OCI-LY3 (cell line): ENCODE results near the gene ATN1.

Experiments
- H2AFZ ChIP-seq: fragments of 200-600, 300-600 bp; shearing (Covaris generic); 2 replicates; pipeline ENCODE4 v1.6.0; 2014; ENCODE audit warnings: antibody characterized with exemption, low read depth, low read length
- H3K27ac ChIP-seq: fragments of 200-600, 300-600 bp; sonication (generic); 2 replicates; pipeline ENCODE4 v1.5.1; 2014; ENCODE audit warnings: mild to moderate bottlenecking, low read length, moderate library complexity, mixed read lengths
- H3K27me3 ChIP-seq: fragments of 200-600, 300-600 bp; sonication (generic); 2 replicates; pipeline ENCODE4 v1.6.1; 2014; ENCODE audit warnings: low read depth, low read length, mixed read lengths
- H3K36me3 ChIP-seq: fragments of 200-600, 300-600 bp; sonication (generic); replicated peaks from 2 replicates; pipeline ENCODE3; 2014; ENCODE audit warnings: low read depth, low read length, mixed read lengths
- H3K4me1 ChIP-seq: fragments of 300-600, 200-600 bp; sonication (generic); 2 replicates; pipeline ENCODE4 v1.6.1; 2014; ENCODE audit warnings: low read length, mixed read lengths
- H3K4me2 ChIP-seq: fragments of 200-600, 300-600 bp; sonication (generic); 2 replicates; pipeline ENCODE4 v1.6.1; 2014; ENCODE audit warnings: low read length, mixed read lengths
- H3K4me3 ChIP-seq: fragments of 300-600, 200-600 bp; sonication (generic); 2 replicates; pipeline ENCODE4 v1.5.1; 2014; ENCODE audit warnings: antibody characterized with exemption, mild to moderate bottlenecking, low read length, moderate library complexity
- H3K79me2 ChIP-seq: fragments of 300-600, 200-600 bp; shearing (Covaris generic); 2 replicates; pipeline ENCODE4 v1.6.1; 2014; ENCODE audit warnings: mild to moderate bottlenecking, low read length, mixed read lengths
- H3K9ac ChIP-seq: fragments of 300-600, 200-600 bp; shearing (Covaris generic); 2 replicates; pipeline ENCODE4 v1.6.0; 2014; ENCODE audit warnings: mild to moderate bottlenecking, low read length, moderate library complexity
- H3K9me3 ChIP-seq: fragments of 200-600, 300-600 bp; shearing (Covaris generic); 2 replicates; pipeline ENCODE4 v1.6.1; 2014; ENCODE audit warnings: low read length, mixed read lengths; ENCODE audit not compliant: insufficient read depth
- H4K20me1 ChIP-seq: fragments of 200-600, 300-600 bp; sonication (generic); 2 replicates; pipeline ENCODE4 v1.6.1; 2016; ENCODE audit warnings: low read length, mixed read lengths; ENCODE audit not compliant: insufficient read depth
- EZH2phosphoT487 ChIP-seq: fragments of 200-600 bp; shearing (Covaris generic); IDR thresholded peaks from 2 replicates; pipeline ENCODE4 v1.6.1; 2018; ENCODE audit warnings: antibody characterized with exemption, mixed run types, low read depth
- TF ChIP-seq, protein P1 (sequence below): fragments of 200-600, 300-600 bp; sonication (generic); IDR thresholded peaks from 2 replicates; pipeline ENCODE4 v1.5.1; 2014; ENCODE audit warnings: antibody characterized with exemption, low read length, low read depth

ATN1 gene

DNA sequence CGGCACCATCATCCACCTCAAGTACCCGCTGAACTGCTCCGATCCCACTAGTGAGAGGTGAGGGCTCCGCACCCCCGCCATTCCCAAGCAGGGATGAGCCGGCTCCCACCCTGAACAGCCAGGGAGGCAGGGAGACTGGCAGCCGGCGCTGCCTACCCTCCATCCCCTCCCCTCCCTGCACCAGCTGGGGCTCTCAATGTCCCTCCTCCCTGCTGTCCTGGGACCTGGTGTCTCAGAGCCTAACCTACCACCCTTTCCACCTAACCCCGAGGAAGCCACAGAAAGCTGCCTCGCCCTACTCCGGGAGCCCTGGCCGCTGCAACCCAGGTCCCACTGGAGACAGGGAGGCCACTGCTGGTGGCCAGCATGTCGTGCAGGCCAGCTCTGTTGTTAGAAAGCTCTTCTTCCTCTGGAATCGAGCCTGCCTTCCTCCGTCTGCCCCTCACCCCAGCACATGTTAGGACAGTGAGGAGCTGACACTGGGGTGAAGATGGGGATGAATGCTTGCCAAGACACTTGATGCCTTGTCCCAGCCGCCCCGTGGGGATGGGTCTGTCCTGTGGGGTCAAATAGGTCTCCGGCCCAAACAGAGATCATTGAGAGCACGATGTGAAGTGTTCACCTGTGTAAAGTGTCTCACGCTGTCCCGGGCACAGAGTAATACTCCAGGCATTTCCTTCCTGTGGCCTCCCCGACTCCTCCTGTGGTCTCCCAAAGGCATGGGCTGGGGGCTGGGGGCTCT lies 24.5 kb downstream of the ATN1 start:
- Histone ChIP-seq H3K27ac (peak overlapping the region; percentile 59), H3K9ac (peak overlapping the region; percentile 87), H3K27me3 (no peaks in the 10 kb centered on the region), H3K4me3 (peak overlapping the region; percentile 84), H4K20me1 (peaks cover 4% of the 10 kb centered on the region; the same call in 1 of the 2 replicates), H3K4me1 (peaks cover 42% of the 10 kb centered on the region), H3K9me3 (no peaks in the 10 kb centered on the region), H3K4me2 (peak overlapping the region; percentile 94), H3K79me2 (peaks cover 14% of the 10 kb centered on the region), H3K36me3 (peaks cover 11% of the 10 kb centered on the region), H2AFZ (no peak overlapping the region)
- TF ChIP-seq EZH2phosphoT487: no peak

DNA sequence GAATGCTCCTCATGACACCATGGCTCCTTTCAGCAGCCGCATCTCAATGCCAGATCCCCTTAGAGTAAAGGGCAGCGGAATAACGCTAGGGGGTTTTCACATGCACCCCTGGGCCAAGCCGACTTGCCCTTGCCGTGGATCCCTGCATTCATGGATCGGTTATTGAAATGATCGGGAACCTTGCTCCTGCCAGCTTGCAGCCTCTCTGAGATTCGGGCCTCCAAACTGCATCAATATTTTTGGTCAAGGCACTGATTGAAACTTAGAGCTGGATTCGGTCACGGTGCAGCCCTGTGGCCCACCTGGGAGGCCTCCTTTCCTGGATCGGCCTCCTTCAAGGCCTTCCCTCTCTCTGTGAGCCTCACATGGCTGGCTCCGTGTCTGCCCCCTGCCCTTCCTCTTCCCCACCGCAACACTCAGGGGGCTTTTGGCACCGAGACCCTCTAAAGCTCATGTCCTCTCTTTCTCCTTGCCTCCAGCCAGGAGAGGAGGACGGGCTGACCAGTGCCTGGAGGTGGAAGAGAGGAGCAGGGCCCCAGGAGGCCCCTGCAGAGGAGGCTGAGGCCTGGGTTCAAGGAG lies 25.2 kb downstream of the ATN1 start:
- Histone ChIP-seq H3K9ac (peak overlapping the region; percentile 87), H3K27ac (peak overlapping the region; percentile 59), H3K4me2 (peak overlapping the region; percentile 94), H2AFZ (no peak overlapping the region), H3K4me3 (peak overlapping the region; percentile 84), H3K27me3 (no peaks in the 10 kb centered on the region), H3K4me1 (peaks cover 44% of the 10 kb centered on the region), H3K36me3 (peaks cover 16% of the 10 kb centered on the region), H3K79me2 (peaks cover 14% of the 10 kb centered on the region), H3K9me3 (no peaks in the 10 kb centered on the region), H4K20me1 (peaks cover 4% of the 10 kb centered on the region; the same call in 1 of the 2 replicates)
- TF ChIP-seq EZH2phosphoT487: no peak
- TF ChIP-seq, protein P1, sequence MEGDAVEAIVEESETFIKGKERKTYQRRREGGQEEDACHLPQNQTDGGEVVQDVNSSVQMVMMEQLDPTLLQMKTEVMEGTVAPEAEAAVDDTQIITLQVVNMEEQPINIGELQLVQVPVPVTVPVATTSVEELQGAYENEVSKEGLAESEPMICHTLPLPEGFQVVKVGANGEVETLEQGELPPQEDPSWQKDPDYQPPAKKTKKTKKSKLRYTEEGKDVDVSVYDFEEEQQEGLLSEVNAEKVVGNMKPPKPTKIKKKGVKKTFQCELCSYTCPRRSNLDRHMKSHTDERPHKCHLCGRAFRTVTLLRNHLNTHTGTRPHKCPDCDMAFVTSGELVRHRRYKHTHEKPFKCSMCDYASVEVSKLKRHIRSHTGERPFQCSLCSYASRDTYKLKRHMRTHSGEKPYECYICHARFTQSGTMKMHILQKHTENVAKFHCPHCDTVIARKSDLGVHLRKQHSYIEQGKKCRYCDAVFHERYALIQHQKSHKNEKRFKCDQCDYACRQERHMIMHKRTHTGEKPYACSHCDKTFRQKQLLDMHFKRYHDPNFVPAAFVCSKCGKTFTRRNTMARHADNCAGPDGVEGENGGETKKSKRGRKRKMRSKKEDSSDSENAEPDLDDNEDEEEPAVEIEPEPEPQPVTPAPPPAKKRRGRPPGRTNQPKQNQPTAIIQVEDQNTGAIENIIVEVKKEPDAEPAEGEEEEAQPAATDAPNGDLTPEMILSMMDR: no peak

DNA sequence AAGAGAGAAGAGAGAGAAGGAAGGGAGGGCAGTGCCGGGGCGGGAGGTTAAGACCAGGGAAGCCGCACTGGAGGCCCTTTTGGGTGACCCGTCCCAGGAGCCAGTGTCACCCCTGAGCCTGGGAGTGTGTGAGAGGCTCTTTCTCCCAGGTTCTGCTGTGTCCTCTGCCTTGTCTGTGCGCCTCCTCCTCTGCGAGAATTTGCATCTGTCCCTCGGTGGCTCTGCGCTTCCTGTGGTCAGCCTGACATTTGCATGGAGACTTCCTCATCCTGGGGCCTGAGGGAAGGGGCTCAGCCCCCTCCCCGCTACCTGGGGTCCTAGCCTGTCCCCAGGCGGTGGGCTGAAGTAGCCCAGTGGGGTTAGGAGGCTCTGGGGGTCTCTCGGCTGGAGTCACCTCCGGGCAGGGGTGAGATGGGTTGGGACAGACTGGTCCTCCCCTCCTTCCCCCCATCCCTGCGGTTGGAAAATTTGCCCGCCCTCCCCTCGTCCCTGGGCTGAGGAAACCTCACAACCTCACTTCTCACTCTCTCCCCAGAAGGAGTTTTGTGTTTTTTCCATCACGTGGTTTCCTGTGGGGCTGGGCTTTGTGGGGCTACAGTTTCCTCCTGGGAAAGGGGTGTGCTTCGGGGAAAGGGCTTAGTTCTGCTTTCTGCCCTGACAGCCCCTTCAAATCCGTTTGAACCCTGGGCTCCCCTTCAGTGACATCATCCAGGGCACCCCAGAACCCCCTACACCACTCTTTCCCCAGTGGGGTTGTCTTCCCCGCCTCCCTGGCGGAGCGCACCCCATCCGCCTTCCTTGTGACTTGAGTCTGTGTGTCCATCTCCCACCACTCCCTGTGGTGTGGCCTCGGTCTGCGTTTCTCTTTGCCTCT lies 25.9 kb downstream of the ATN1 start:
- no peaks in the 10 kb centered on the region for H3K9me3 ChIP-seq
- H3K27ac ChIP-seq: peak overlapping the region; percentile 58
- TF ChIP-seq EZH2phosphoT487: no peak
- H3K79me2 ChIP-seq: peaks cover 14% of the 10 kb centered on the region
- H2AFZ ChIP-seq: no peak overlapping the region
- H3K36me3 ChIP-seq: peaks cover 19% of the 10 kb centered on the region
- peaks cover 52% of the 10 kb centered on the region for H3K4me1 ChIP-seq
- peaks cover 4% of the 10 kb centered on the region; the same call in 1 of the 2 replicates for H4K20me1 ChIP-seq
- H3K4me2 ChIP-seq: peak overlapping the region; percentile 94
- H3K9ac ChIP-seq: peak overlapping the region; percentile 87
- H3K27me3 ChIP-seq: no peaks in the 10 kb centered on the region
- H3K4me3 ChIP-seq: peak overlapping the region; percentile 84

DNA sequence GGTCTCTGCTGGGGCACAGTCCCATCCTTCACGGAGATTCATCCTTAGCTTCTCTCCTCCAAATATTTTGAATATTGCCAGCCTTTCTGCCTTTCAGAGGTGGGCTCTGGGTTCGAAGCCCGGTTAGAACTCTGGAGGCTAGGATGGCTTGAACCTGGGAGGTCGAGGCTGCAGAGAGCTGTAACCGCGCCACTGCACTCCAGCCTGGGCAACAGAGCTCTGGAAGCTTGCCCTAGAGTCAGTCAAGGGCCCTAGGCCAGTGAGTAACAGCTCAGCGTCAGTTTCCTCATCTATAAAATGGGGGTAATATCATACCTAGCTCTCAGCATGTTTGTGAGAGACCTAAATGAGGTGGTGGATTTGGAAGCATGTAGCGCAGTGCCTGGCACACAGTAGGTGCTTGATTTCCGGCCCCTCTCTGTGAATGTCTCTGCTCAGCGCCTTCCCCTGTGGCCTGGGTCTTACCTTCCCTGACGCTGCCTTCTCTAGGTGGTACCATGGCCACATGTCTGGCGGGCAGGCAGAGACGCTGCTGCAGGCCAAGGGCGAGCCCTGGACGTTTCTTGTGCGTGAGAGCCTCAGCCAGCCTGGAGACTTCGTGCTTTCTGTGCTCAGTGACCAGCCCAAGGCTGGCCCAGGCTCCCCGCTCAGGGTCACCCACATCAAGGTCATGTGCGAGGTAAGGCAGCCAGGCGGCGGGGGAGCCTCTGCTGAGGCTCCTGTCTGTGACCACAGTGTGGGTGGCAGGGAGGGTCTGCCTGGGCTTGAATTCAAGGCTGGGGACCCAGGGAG lies 26.8 kb downstream of the ATN1 start:
- peak overlapping the region; percentile 84 for H3K4me3 ChIP-seq
- H3K9ac ChIP-seq: no peak overlapping the region; the same call in 1 of the 2 replicates
- H3K27me3 ChIP-seq: no peaks in the 10 kb centered on the region
- peaks cover 14% of the 10 kb centered on the region for H3K79me2 ChIP-seq
- H3K4me1 ChIP-seq: peaks cover 54% of the 10 kb centered on the region
- no peak overlapping the region for H2AFZ ChIP-seq
- peak overlapping the region; percentile 94 for H3K4me2 ChIP-seq
- peaks cover 19% of the 10 kb centered on the region for H3K36me3 ChIP-seq
- no peaks in the 10 kb centered on the region for H3K9me3 ChIP-seq
- H4K20me1 ChIP-seq: peaks cover 4% of the 10 kb centered on the region; the same call in 1 of the 2 replicates
- H3K27ac ChIP-seq: 0 out of 2 replicates have a peak overlapping the region, but pooled peaks have one; percentile 58
- no peak for TF ChIP-seq EZH2phosphoT487
- TF ChIP-seq, protein P1: no peak
